ENCODE measurements around the gene FOXP1.

DNA sequence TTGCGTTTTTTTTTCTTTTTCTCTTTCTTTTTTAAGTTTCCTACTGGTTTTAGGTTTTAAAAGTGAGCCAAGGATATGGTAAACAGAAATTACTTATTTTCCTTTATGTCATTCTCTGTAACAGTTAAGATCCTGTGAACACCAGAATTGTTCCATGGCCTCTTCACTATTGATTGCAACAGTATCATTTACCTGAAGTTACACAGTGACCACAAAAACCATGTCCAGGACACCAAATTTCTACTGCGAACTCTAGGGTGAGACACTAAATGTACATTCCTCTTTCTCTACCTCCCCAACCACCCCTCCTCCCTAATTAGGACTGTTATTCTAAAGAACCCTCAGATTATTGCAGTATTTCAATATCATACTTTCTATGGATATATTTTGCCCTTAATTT lies 280.9 kb downstream of the FOXP1 start:
- TF ChIP-seq, protein P1, sequence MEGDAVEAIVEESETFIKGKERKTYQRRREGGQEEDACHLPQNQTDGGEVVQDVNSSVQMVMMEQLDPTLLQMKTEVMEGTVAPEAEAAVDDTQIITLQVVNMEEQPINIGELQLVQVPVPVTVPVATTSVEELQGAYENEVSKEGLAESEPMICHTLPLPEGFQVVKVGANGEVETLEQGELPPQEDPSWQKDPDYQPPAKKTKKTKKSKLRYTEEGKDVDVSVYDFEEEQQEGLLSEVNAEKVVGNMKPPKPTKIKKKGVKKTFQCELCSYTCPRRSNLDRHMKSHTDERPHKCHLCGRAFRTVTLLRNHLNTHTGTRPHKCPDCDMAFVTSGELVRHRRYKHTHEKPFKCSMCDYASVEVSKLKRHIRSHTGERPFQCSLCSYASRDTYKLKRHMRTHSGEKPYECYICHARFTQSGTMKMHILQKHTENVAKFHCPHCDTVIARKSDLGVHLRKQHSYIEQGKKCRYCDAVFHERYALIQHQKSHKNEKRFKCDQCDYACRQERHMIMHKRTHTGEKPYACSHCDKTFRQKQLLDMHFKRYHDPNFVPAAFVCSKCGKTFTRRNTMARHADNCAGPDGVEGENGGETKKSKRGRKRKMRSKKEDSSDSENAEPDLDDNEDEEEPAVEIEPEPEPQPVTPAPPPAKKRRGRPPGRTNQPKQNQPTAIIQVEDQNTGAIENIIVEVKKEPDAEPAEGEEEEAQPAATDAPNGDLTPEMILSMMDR (IDR thresholded peaks at IDR 0.05), result no peak
- TF ChIP-seq POLR2A (IDR thresholded peaks at IDR 0.05), result no peak
